Kidney (tissue), 14 donors: Measurements from ENCODE around the gene CYS1. TPM values are rescaled to one million over a fixed set of nuclear protein-coding genes. Genes with fewer than 3 reads are reported as not detected.

ENCODE experiments used
- DNase-seq, 5 donors: peaks; one replicate each; pipeline ENCODE4 v3.0.0-alpha.2; 2013 to 2020
- FAIRE-seq: peaks from 2 replicates; lab custom pipeline; 2012; peaks lifted over from hg19 to GRCh38; lab: Jason Lieb, UNC
- H3K27ac ChIP-seq, 2 donors: one replicate each; pipeline ENCODE4 v1.7.0; 2013; ENCODE audit warnings: low read depth in 2 of 2, low read length in 2 of 2, inconsistent platforms in 1 of 2
- H3K27me3 ChIP-seq: one replicate; pipeline ENCODE4 v1.7.1; 2013; ENCODE audit warnings: low read length, inconsistent platforms; ENCODE audit not compliant: control insufficient read depth, insufficient read depth
- H3K36me3 ChIP-seq, 3 donors: one replicate each; pipeline versions ENCODE4 v1.7.0 to v1.7.1; 2013; ENCODE audit warnings: low read length in 3 of 3, control low read depth in 1 of 3, inconsistent platforms in 1 of 3; ENCODE audit not compliant: insufficient read depth in 3 of 3, control insufficient read depth in 2 of 3
- H3K4me1 ChIP-seq, 3 donors: one replicate each; pipeline versions ENCODE4 v1.7.0 to v1.7.1; 2013; ENCODE audit warnings: low read length in 3 of 3, inconsistent platforms in 1 of 3, low read depth in 1 of 3; ENCODE audit not compliant: control insufficient read depth in 2 of 3, insufficient read depth in 2 of 3
- H3K4me3 ChIP-seq, 3 donors: one replicate each; pipeline versions ENCODE4 v1.7.0 to v1.8.1; 2013; ENCODE audit warnings: low read length in 3 of 3, control low read depth in 1 of 3, inconsistent platforms in 1 of 3
- H3K9ac ChIP-seq, 3 donors: one replicate each; pipeline versions ENCODE4 v1.7.0 to v1.7.1; 2013; ENCODE audit warnings: low read length in 3 of 3, control low read depth in 1 of 3, inconsistent platforms in 1 of 3
- H3K9me3 ChIP-seq, 3 donors: one replicate each; pipeline versions ENCODE4 v1.7.0 to v1.7.1; 2013; ENCODE audit warnings: low read length in 3 of 3, control low read depth in 1 of 3, inconsistent platforms in 1 of 3; ENCODE audit not compliant: control insufficient read depth in 2 of 3, insufficient read depth in 1 of 3
- CTCF ChIP-seq: IDR thresholded peaks from 3 replicates; pipeline ENCODE4 v1.5.1; 2012; ENCODE audit warnings: mild to moderate bottlenecking, moderate library complexity, borderline replicate concordance; ENCODE audit not compliant: insufficient read depth; ENCODE audit errors: extremely low read depth
- intact Hi-C: fragments of 100-400 bp; cut with DNase I; formaldehyde crosslinking; loops from one replicate; pipeline ENCODE4 v1.11.1; 2022
- polyA plus RNA-seq: library from polyadenylated mRNA; stranded (reverse); fragments of 350-450 nt; fragmentation: Illumina TruSeq; extraction: RNeasy Lipid Tissue Mini Kit (QIAGEN cat#74804); gene quantifications from one replicate; pipeline ENCODE4 v1.2.3, GENCODE V29; 2014; ENCODE audit warnings: low read depth, low replicate concordance; ENCODE audit not compliant: insufficient read depth
- total RNA-seq: library from RNA; stranded (reverse); fragmentation: NEBNext Ultra II Directional; extraction: Animal tissue kit (Norgen Biotek cat#: 25700); gene quantifications from one replicate; pipeline ENCODE4 v1.2.1, GENCODE V29; 2021
- donor health status: control.
- donor health status: control.
- donor health status: control.
- donor health status: control.
- donor health status: control.
- donor health status: DM: yes; HTN: yes; CAD: no.
- donor health status: Normal renal cell carcinoma (clear cell type).

CYS1 gene
- total and polyA plus RNA-seq, 2 donors from 2014 or later, result 245 to 276 TPM

GRCh38 chr2:10087360-10087759 lies 7.1 kb upstream of the CYS1 start:
- no peak for DNase-seq
- H3K9ac ChIP-seq, result peak overlapping the region in 1 of 3 donors; percentile 0
- H3K27ac ChIP-seq, result peak overlapping the region; percentile 32 to 86
- H3K4me3 ChIP-seq, result no peak overlapping the region
- H3K4me1 ChIP-seq, result peaks cover 12 to 47% (median 32%) of the 10 kb centered on the region in 3 donors
- FAIRE-seq, result no peak
- H3K36me3 ChIP-seq, result no peaks in the 10 kb centered on the region
- TF ChIP-seq CTCF, result no peak
- intact Hi-C loops, result no loop called here
- H3K27me3 ChIP-seq, result peaks cover 8% of the 10 kb centered on the region
- no peaks in the 10 kb centered on the region for H3K9me3 ChIP-seq

GRCh38 chr2:10086950-10087349 lies 6.7 kb upstream of the CYS1 start:
- Histone ChIP-seq H3K9me3 (no peaks in the 10 kb centered on the region), H3K27ac (peak overlapping the region; percentile 65 to 86), H3K36me3 (no peaks in the 10 kb centered on the region), H3K4me1 (peaks cover 12 to 47% (median 32%) of the 10 kb centered on the region in 3 donors), H3K4me3 (no peak overlapping the region), H3K27me3 (peaks cover 8% of the 10 kb centered on the region), H3K9ac (peak overlapping the region in 1 of 3 donors; percentile 0)
- TF ChIP-seq CTCF, result no peak
- DNase-seq (no peak), FAIRE-seq (no peak)
- intact Hi-C loops, result no loop called here

DNA sequence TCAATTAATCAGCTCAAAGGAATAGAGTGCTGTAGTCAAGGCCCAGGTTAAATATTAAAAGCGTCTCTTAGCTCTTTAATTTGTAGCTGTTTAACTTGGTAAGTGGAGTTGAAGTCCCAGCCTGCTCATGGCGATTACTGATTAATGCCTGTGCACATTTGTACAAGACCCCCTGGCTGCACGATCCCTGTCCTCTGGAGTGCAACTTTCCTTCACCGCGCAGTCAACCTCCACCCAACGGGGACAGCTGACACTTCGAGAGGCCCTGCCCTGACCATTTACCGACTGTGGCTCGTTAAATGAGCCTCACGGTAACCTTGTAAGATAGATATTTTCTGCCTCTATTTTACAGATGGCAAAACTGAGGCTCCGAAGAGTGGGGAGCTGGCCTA lies 5.5 kb upstream of the CYS1 start:
- H3K4me3 ChIP-seq, result peak overlapping the region in 1 of 3 donors; percentile 20
- no peak for FAIRE-seq
- H3K4me1 ChIP-seq, result peaks cover 12 to 47% (median 28%) of the 10 kb centered on the region in 3 donors
- H3K27ac ChIP-seq, result peak overlapping the region; percentile 66 to 86
- peak; percentile 73 to 92 (median 87) for DNase-seq
- H3K36me3 ChIP-seq, result no peaks in the 10 kb centered on the region
- peaks cover 6% of the 10 kb centered on the region for H3K27me3 ChIP-seq
- no peaks in the 10 kb centered on the region for H3K9me3 ChIP-seq
- H3K9ac ChIP-seq, result no peak overlapping the region
- TF ChIP-seq CTCF, result no peak
- intact Hi-C loops, result no loop called here
